AG09319 (cell line): ENCODE results near the gene GIPC1.

ENCODE experiments used
- DNase-seq: peaks from one replicate; pipeline ENCODE4 v3.0.0-alpha.2; 2010; ENCODE audit warnings: low read depth; ENCODE audit errors: extremely low read depth
- TF ChIP-seq, protein P1 (sequence below): IDR thresholded peaks from 2 replicates; pipeline ENCODE4 v1.5.1; 2011; ENCODE audit warnings: low read depth, mild to moderate bottlenecking, inconsistent platforms, low read length, moderate library complexity

Gene GIPC1

DNA sequence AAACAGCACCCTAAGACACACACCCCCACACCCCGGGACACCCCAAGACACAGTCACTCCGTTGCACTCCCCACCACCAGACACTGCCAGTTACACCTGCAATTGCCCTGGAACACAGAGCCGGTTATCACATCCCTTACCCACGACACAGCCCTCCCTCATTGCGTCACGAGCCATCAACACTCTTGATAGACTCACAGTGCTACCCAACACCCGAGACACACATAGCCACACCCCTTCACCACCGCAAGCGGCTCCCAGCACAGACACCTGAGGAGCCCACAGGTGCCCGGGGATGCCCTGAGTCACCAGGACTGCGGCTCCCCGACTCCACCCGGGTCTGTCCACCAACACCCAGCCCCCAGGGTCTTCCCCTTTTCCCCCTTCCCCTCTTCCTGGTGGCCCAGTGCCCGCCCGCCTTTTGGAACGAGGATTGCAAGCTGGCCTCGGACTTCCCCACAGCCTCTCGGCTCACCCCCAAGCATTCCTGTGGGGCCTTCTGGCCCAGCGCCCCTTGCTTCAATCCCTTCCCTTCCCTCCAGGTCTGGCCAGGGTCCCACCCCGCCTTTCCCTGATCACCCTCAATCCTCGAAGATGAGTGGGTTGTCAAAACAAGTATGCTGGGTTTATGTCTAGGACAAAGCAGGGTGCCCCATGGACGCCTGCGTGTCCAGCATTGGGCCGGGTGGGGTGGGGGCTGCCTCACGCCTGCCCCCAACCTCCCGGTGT lies 19.1 kb downstream of the GIPC1 start:
- DNase-seq = no peak

DNA sequence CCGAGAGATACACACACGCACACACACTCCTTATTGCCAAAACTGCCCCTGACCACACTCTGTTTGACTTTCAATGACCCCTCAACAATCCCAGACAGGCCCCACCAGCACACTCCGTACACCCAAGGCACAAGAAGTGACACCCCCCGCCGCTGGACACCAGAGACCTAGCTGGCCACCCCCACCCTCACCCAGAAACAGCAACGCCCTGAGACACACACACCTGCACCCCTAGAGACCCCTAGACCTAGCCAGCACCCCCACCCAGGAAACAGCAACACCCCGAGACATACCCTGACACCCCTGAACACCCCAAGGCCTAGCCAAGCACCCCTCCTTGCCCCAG lies 19.6 kb downstream of the GIPC1 start:
- TF ChIP-seq, protein P1, sequence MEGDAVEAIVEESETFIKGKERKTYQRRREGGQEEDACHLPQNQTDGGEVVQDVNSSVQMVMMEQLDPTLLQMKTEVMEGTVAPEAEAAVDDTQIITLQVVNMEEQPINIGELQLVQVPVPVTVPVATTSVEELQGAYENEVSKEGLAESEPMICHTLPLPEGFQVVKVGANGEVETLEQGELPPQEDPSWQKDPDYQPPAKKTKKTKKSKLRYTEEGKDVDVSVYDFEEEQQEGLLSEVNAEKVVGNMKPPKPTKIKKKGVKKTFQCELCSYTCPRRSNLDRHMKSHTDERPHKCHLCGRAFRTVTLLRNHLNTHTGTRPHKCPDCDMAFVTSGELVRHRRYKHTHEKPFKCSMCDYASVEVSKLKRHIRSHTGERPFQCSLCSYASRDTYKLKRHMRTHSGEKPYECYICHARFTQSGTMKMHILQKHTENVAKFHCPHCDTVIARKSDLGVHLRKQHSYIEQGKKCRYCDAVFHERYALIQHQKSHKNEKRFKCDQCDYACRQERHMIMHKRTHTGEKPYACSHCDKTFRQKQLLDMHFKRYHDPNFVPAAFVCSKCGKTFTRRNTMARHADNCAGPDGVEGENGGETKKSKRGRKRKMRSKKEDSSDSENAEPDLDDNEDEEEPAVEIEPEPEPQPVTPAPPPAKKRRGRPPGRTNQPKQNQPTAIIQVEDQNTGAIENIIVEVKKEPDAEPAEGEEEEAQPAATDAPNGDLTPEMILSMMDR = no peak
- no peak for DNase-seq

More for the DNA sequence above, 19.1 kb downstream of the GIPC1 start:
- TF ChIP-seq, protein P1 = no peak

DNA sequence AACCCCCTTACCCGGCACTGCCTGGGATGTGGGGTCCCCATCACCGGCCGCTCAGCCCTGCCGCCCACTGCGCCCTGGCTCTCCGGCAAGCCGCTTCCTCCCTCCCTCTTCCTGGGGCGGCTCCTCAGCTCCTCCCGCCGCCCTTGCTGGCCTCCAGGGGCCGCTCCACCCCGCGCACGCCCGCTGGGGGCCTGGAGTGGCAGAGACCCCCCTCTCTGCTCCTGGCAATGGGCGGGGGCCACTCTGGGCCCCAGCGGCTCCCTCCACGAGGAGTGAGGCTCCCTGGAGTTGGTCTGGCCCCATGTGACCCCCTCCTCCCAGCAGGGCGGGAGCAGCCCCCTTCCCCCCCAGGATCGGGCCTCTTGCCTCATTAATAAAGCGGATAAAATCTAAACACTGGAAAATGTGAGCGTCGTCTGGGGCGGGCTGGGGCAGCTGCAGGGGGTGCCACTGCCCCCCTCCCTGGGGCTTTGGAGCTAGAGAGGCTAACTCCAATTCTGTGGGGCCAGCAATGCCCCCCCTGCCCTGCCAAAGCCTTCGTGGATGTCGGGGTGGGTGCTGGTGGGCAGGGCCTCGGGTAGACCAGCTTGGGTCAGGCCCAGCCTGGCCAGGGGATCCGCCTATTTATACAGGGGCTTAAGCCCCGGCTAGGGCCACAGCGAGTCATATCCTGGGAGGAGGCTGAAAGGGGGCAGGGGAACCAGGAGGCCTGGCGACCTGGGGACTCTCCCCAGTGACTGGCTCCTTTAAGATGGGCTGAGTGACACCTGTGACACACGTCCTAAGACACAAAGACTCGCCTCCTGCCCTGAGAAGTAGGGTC lies 20.5 kb downstream of the GIPC1 start, which contains the start of gene PTGER1:
Gene PTGER1, minus strand, starts transcription at position 104 of the 823 bp plus-strand sequence. CDS start 1,034 bp downstream, outside the sequence.
- DNase-seq = no peak

DNA sequence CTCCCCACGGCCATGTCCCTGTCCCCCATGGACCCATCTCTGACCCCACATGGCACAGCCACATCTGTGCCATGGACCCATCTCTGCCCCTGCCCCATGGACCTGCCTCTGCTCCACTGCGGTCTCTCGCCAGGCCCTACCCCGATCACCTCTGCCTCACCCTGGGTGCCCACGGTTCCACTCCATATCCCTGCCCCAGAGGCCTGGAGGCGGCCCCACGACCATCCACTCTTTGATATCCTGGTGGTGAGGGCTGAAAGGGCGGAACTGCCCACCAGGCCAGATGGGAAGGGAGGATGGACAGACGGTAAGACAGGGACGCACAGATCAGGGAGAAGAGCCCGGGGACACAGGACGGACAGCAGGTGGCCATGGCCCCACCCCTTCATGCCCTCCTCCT lies 21.1 kb downstream of the GIPC1 start:
- no peak for DNase-seq
- TF ChIP-seq, protein P1 = no peak

More for the DNA sequence above, 20.5 kb downstream of the GIPC1 start, which contains the start of gene PTGER1:
- TF ChIP-seq, protein P1 = peak; percentile 51

DNA sequence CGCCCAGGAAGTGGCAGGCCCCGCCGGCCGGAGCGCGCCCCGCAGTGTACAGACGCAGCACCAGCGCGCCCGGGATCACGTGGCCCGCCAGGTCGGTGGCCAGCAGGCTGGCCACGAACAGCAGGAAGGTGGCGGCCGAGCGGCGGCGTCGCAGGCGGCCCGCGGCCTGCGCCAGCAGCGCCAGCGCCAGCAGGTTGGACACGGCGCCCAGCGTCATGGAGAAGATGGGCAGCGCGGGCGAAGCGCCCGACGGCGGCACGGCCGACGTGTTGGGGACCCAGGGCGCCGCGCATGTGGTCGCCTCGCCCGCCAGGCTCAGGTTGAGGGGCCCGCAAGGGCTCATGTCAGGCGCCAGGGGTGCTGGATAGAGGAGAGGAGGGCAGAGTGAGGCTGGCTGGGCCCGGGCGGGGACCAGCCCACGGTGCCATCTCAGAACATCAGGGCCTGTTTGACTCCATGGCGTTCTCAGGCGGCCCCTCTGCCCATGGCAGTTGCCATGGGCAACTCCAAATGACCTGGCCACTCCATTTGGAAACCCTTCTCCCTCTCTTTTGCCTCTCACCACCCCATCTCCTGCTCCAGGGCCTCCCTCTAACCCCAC lies 21.8 kb downstream of the GIPC1 start:
- DNase-seq = no peak
- TF ChIP-seq, protein P1 = no peak

DNA sequence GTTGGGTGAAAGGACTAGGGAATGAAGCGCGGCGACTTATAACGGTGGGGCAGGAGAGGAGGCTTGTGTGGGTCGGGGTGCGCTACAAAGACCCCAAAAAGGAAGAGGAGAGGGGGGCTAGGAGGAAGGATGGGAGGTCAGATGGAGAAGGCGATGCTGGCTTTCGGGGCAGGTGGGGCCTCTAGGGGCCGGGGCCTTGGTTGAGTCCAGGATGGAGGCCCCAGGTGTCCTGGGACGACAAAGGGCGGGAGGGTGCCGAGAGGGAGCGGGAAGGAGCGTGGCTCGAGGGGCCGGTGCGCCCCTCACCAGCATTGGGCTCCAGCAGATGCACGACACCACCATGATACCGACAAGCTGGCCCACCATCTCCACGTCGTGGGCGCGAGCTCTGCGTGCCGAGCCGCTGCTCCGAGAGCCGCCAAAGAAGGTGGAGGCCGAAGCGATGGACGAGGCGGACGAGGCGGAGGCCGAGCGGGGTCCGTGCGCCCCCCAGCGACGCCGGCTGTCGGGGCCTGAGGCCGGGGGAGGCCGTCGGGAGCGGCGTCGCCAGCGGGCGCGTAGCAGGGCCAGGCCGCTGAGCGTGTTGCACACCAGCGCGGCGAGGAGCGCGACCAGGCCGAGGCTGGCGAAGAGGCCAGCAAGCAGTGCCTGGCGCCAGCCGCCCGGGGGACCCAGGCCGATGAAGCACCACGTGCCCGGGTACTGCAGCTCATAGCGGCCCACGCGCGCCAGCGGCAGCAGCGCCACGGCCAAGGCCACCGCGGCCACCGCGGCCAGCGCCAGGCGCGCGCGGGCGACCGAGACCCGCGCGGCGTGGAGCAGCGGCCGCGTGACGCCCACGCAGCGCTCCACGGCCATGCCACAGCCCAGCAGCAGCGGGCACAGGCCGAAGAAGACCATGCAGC lies 22.6 kb downstream of the GIPC1 start:
- no peak for DNase-seq

More for the DNA sequence above, 22.6 kb downstream of the GIPC1 start:
- TF ChIP-seq, protein P1 = no peak
